Right forelimb (tissue), 1 donor: ENCODE results near the gene ESPL1.
"Not testable (repeated sequence)": the region's sequence is repeated elsewhere in the genome, so short reads cannot be mapped to it uniquely, and the experiment has no call there.

Experiments used
- DNase-seq: peaks from one replicate; pipeline ENCODE4 v3.0.0-alpha.2; 2018

ESPL1 gene

DNA sequence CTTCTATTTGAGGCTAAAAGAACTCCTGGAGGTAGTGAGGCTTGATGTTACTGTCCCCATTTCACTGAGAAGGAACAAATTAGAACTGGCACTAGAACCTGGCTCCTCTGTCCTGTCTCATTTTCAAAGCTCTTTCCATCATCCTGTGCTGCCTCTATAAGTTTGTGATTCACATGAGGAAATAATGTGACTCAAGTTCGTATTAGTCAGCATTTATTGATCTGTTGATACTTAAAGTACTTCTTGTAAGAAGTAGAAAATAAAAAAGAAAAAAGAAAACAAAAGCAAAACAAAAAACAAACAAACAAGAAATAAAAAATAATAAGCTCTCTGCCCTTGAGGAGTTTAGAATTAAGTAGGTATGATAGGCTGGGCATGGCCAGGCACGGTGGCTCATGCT lies 2.3 kb upstream of the ESPL1 start:
- no peak for DNase-seq

DNA sequence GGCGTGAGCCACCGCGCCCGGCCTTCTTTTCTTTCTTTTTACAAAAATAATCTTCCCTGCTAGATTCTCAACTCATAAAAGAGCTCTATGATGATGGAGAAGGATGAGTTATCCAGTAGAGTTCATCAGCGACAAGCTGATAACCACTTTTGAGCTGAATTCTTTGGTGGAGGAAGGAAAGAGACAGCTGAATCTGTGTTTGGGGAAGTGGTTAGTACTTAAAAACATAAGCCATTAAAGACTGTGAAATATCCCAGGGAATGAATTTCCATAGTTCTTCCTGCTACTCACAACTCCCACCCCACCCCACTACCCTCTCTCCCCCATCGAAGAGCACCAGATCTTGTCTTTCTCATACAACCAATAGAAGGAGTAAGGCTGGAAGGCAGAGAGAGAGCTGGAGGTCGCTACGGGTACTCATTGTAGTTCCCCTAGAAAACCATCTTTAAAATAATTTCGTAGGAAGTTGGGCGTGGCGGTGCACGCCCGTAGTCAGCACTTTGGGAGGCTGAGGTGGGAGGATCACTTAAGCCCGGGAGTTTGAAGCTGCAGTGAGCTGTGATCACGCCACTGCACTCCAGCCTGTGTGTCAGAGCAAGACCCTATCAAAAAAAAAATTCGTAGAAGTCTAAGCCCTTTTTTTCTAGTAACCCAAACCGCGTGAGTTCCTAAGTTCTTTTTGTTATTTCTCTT lies 647 bp upstream of the ESPL1 start:
- DNase-seq, result no peak

DNA sequence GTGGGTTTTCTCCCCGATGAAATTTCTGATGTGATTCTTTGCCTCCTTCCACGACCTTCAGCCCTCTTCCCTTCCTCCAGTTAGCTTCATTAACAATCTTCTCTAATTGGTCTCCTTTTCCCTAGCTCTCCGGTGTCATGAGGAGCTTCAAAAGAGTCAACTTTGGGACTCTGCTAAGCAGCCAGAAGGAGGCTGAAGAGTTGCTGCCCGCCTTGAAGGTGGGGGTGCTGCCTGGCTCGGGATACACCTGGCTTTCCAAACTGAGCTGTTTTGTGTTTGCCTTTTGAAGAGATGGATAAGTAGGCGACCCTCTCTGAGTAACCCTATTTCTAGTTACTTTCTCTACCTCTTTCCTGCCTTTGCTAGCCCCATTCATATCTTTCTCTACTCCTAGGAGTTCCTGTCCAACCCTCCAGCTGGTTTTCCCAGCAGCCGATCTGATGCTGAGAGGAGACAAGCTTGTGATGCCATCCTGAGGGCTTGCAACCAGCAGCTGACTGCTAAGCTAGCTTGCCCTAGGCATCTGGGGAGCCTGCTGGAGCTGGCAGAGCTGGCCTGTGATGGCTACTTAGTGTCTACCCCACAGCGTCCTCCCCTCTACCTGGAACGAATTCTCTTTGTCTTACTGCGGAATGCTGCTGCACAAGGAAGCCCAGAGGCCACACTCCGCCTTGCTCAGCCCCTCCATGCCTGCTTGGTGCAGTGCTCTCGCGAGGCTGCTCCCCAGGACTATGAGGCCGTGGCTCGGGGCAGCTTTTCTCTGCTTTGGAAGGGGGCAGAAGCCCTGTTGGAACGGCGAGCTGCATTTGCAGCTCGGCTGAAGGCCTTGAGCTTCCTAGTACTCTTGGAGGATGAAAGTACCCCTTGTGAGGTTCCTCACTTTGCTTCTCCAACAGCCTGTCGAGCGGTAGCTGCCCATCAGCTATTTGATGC lies 797 bp downstream of the ESPL1 start:
- no peak for DNase-seq

DNA sequence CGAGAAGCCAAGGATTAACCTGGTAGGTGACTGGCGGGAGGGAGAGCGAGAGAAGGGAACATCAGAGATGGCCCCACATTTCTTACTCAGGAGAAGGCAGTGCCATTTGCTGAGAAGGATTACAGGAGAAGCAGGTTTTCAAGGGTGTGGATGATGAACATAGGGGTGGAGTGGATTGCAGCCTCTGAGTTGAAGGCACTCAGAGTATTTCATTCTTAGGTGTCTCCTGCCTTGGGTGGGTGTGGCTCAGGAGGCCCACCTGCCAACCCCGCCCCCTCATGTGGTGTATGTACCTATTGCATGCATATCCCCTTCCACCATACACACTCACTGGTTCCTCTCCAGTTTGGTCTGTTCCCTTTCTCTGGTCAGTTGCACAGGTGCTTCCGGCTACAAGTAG lies 6.3 kb downstream of the ESPL1 start:
- DNase-seq, result no peak

DNA sequence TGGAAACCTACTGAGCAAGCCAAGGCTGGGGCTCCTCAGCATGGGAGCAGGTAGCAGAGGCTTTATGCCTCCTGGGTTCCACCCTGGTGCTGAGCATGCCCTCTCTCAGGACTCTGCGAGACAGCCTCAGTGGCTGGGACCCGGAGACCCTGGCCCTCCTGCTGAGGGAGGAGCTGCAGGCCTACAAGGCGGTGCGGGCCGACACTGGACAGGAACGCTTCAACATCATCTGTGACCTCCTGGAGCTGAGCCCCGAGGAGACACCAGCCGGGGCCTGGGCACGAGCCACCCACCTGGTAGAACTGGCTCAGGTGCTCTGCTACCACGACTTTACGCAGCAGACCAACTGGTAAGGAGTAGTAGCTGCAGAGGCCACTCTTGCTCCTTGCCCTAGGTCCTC lies 8.4 kb downstream of the ESPL1 start:
- DNase-seq, result no peak

DNA sequence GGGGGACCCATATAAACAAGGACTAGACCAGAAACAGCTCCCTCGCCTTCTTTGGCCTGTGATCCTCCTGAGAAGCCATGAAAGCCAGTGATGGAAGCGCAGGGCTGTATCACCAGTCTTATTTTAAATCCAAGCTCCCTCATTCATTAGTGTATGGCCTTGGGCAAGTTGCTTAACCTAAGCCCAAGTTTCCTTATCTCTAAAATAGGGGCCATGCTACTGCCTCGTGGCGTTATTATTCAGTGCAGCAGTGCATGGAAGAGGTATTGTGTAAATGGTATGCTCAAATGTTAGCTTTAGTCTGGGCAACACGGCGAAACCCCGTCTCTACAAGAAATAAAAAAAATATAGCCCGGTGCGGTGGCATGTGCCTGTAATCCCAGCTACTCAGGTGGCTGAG lies 9.9 kb downstream of the ESPL1 start:
- no peak for DNase-seq

DNA sequence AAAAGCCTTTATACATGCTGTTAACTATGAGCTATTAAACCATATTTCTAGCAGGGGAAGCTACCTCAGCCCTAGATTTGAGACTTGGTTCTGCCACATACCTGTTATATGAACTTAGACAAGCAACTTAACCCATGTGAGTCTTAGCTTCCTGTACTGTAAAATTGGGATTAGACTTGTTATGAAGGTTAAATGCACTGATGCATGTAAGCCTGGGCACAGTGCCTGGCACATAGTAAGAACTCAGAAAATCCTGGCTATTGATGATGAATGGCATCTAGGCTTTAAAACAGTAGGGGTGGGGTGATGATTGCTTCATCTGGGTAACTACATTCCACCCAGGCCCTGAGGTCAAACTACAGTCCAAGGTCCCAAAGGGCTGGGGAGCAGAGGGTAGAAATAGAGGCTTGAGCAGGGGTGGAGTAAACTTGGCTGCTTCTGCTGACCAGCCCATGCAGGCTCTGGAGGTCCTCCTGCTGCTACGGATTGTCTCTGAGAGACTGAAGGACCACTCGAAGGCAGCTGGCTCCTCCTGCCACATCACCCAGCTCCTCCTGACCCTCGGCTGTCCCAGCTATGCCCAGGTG lies 11.3 kb downstream of the ESPL1 start:
- DNase-seq, result no peak

DNA sequence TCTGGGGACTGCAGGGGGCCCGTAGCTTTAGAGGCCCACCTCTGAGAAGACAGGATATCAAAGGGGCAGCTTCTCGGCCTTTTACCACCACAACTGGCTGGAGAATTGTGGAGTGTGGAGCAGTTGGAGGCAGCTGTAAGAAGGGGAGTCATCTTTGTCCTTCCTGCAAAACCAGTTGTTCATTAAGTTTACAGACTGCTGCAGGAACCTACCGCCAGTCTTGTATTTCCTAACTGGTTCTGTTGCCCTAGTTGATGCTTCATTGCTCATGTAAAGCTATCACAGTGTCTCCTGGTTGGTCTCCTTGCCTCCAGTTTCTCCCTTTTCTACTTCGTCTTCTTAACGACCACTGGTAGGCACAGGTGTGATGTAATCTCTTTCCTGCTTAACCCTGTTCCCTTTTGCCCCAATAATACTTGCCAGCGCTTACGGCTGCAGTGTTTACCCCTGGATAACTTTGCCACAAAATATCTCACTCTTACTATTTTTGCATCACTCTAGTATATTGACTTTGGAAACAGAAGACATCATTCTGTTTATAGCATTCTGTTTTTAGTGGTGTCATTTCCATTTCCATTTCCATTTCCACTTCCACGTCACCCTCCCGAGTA lies 11.9 kb downstream of the ESPL1 start:
- no peak for DNase-seq

DNA sequence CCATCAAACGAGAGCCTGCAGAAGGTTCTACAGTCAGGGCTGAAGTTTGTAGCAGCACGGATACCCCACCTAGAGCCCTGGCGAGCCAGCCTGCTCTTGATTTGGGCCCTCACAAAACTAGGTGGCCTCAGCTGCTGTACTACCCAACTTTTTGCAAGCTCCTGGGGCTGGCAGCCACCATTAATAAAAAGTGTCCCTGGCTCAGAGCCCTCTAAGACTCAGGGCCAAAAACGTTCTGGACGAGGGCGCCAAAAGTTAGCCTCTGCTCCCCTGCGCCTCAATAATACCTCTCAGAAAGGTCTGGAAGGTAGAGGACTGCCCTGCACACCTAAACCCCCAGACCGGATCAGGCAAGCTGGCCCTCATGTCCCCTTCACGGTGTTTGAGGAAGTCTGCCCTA lies 18.3 kb downstream of the ESPL1 start:
- no peak for DNase-seq

DNA sequence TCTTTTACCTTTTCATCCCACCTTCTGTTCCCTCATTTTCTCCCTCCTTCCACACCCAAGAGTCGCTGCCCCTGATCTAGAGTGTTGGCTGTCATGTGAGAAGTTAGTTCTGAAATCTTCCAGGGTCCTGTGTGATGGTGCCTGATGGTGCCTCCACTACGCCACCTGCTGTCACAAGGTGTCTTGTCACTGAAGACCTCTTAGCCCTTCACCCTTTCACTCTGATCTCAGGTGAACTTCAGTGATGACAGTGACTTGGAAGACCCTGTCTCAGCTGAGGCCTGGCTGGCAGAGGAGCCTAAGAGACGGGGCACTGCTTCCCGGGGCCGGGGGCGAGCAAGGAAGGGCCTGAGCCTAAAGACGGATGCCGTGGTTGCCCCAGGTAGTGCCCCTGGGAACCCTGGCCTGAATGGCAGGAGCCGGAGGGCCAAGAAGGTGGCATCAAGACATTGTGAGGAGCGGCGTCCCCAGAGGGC lies 19.7 kb downstream of the ESPL1 start:
- DNase-seq, result peak; percentile 73

DNA sequence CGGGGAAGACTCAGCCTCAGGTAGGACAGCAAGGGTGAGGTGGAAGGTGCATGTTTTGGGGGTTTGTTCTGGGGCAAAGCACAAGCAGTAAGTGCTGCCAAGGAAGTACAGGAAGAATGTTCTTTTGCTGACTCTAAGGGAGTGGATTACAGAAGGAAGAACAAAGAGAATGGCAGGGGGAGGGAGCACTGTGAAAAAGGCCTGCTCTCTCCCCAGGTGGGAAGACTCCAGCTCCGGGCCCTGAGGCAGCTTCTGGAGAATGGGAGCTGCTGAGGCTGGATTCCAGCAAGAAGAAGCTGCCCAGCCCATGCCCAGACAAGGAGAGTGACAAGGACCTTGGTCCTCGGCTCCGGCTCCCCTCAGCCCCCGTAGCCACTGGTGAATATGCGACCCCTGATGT lies 20.2 kb downstream of the ESPL1 start:
- DNase-seq, result no peak

DNA sequence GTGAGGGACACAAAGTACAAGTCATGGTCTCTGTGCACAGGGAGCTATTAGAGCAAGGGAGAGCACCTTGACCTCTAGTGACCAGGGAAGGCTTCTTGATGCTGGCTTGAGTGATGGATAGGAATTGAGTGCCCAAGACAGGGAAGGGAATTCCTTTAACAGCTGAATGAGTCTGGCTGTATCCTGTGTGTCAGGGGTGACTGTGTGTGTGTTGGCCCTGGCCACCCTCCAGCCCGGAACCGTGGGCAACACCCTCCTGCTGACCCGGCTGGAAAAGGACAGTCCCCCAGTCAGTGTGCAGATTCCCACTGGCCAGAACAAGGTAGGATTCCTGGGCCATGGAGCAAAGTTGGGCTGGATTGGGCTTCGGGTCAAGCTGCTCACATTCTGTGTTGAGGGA lies 21.8 kb downstream of the ESPL1 start:
- no peak for DNase-seq

DNA sequence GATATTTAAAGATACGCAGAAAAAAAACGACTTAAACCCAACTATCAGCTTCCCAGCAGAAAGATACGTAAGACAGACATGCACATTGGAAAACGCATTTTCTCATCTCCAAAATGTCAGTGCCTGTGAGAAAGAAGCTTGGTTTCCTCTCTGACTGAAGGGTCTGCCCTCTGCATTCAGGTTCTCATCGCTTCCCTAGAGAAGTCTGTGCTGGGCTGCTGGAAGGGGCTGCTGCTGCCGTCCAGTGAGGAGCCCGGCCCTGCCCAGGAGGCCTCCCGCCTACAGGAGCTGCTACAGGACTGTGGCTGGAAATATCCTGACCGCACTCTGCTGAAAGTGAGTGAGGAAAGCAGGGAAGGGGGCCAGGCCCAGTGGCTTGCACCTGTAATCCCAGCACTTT lies 22.6 kb downstream of the ESPL1 start:
- no peak for DNase-seq

DNA sequence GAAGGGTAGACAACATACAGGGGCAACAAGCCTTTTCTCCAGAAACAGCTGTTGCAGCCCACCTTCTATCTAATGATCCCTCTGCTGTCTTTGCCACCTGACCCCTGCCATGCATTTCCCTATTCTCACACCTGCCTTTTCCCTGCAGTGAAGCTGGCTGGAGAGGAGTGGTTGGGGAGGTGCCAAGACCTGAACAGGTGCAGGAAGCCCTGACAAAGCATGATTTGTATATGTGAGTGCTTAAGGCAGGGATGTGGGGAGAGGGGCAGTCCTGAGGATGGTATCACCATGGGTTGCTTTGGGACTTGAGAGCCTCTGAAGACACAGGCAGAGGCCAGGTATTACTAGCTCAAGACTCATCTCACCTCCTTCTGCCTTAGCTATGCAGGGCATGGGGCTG lies 24.3 kb downstream of the ESPL1 start:
- no peak for DNase-seq

DNA sequence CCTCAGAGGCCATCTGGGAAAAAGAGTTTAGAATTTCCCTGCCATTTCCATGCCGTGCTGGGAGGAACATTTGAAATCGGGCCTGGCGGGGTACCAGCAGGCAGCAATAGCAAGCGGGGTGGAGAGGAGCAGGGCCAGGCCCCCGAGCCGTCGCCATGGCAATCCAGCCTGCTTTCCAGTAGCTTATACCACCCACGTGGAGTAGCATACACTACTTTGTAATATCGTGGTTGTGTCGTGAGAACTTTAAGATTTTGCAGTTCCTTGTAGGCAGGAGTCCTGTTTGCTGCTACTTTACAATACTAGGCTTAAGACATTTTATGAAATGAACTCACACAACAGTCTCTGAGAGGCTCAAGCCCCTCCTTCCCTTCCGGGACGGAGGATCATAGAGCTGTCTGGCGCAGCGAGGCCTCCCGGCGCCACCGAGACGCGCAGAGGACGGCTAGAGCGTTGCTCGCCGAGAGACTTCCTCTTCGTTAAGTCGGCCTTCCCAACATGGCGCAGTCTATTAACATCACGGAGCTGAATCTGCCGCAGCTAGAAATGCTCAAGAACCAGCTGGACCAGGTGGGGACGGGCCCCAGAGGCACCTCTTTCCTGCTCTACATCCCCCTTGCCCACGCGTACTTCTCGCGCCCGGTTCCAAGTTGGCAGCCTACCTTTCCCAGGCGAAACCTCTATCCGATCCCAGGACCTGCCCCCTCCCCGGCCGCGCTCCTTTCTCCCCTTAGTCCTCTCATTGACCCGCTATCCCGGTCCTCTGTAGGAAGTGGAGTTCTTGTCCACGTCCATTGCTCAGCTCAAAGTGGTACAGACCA lies 27.2 kb downstream of the ESPL1 start, which contains the start of gene PFDN5:
Gene PFDN5, plus strand, starts transcription at position 473 of the 821 bp plus-strand sequence. Its CDS starts 26 bp downstream, at position 499.
- peak; percentile 92 for DNase-seq

DNA sequence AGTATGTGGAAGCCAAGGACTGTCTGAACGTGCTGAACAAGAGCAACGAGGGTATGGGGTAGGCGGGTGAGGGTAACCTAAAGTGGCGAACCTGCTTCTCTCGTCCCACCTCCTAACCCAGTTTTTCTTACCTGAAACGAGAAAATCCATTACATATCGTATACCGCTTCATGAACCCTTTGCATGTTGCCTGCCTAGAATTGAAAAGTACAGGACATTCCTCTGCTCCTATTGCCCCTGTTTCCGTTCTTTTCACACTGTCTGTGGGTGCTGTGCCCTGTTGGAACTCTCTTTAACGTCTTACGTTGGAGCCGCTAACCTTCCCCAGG lies 27.8 kb downstream of the ESPL1 start:
- DNase-seq, result no peak

DNA sequence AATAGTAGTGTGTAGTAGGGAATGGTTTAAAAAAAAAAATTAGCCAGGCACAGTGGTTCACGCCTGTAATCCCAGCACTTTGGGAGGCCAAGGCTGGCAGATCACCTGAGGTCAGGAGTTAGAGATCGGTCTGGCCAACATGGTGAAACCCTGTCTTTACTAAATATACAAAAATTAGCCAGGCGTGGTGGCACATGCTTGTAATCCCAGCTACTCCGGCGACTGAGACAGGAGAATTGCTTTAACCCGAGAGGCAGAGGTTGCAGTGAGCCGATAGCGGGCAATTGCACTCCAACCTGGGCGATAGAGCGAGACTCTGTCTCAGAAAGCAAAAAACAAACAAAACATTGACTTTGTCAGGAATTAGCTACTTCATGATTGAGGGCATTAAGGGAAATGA lies 29.0 kb downstream of the ESPL1 start:
- DNase-seq, result not testable (repeated sequence)

DNA sequence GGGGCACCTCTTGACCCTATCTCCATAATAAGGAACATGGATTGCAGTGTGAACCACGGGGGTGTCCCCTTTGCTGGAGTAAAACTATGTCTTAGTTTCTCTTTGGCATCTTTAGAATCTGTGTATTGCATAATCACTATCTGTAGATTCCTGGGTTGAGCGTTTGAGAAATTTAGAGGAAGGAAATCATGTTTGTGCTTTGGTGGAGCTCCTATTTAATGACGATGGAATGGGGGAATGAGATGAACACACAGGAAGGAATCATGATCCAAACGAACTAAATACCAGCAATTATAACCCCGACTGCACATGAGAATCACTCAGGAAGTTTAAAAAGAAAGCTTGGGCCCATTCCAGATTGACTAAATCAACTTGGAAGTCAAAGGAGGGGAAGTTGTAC lies 30.1 kb downstream of the ESPL1 start:
- DNase-seq, result no peak

DNA sequence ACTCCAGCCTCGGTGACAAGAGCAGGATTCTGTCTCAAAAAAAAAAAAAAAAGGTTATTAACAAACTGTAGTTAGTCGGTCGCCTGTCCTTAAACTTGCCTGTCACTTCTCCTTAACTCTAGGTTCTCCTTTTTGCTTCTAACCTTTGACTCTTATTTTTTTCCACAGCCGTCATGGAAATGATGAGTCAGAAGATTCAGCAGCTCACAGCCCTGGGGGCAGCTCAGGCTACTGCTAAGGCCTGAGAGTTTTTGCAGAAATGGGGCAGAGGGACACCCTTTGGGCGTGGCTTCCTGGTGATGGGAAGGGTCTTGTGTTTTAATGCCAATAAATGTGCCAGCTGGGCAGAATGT lies 31.0 kb downstream of the ESPL1 start:
- no peak for DNase-seq

DNA sequence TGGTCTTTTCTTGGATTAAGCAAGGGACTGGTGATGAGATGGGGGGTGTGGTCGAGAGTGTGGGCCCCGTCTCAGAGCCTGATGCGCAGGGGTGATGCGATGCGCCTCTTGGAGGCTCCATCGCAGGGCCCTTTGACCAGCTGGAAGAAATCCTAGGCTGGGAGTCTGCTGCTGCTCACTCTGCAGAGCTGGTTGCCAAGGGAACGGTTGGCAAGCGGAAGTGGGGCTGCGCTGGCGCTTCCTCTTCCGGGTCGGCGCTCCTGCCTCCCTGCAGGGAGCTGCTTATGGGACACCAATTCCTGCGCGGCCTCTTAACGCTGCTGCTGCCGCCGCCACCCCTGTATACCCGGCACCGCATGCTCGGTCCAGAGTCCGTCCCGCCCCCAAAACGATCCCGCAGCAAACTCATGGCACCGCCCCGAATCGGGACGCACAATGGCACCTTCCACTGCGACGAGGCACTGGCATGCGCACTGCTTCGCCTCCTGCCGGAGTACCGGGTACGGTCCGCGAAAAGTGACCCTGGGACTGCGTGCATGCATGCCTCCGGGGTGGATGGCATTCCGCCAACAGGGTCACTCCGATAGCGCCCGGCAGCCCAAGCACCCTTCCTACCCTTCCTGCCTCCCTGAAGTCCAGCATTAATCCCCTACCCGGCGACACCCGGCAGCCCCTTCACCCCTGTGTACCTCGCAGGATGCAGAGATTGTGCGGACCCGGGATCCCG lies 31.5 kb downstream of the ESPL1 start, which contains the start of gene MYG1:
Gene MYG1, plus strand, starts transcription at position 242 of the 727 bp plus-strand sequence. Its CDS starts 43 bp downstream, at position 285.
- DNase-seq, result peak; percentile 91

DNA sequence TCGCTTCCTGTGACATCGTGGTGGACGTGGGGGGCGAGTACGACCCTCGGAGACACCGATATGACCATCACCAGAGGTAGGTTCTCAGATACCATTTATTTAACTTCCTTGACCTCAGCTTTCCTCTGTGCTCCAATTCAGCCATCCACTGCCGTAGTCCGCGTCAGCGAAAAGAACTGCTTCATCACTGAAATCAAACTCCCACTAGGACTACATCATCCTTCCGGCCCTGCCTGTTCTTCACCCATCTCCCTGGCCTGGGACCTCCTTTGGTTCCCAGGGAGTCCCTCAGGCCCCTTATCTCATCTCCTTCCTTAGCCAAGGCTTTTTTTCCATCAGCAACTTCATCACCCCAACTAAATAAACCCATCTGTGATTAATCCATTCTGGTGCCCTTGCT lies 32.1 kb downstream of the ESPL1 start:
- no peak for DNase-seq

DNA sequence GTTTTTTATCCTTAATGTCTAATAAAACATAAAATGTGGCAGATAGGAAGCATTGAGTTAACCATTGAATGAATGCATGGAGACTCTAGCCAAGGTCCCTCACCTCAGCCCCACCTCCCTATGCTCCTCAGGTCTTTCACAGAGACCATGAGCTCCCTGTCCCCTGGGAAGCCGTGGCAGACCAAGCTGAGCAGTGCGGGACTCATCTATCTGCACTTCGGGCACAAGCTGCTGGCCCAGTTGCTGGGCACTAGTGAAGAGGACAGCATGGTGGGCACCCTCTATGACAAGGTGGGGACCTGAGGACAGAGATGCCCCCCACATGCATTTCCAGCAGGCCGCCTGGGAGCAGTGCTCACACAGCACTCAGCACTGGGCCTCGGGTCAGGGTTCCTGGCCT lies 34.8 kb downstream of the ESPL1 start:
- DNase-seq, result no peak
